DND-41 (cell line): ENCODE data around the gene ISCA1.

ENCODE experiments used
- ATAC-seq: fragments of 200-7000 bp; cut with Tn5 transposase; 3 replicates; pipeline ENCODE4 v1.9.1; 2021; ENCODE audit warnings: low read depth; ENCODE audit not compliant: insufficient read depth
- DNase-seq: peaks from one replicate; pipeline ENCODE4 v3.0.0-alpha.2; 2020
- H2AFZ ChIP-seq: 2 replicates; pipeline ENCODE4 v1.6.0; 2012; ENCODE audit warnings: low read depth, low read length
- H3K27ac ChIP-seq: 2 replicates; pipeline ENCODE4 v1.5.1; 2012; ENCODE audit warnings: low read length, inconsistent platforms
- H3K27me3 ChIP-seq: fragments of 200-600 bp; sonication (generic); 2 replicates; pipeline ENCODE4 v1.6.0; 2012; ENCODE audit warnings: low read length, mild to moderate bottlenecking, inconsistent platforms; ENCODE audit not compliant: insufficient read depth, poor library complexity
- H3K36me3 ChIP-seq: 2 replicates; pipeline ENCODE4 v1.5.1; 2012; ENCODE audit warnings: low read length, inconsistent platforms; ENCODE audit not compliant: insufficient read depth
- H3K4me1 ChIP-seq: 2 replicates; pipeline ENCODE4 v1.5.1; 2012; ENCODE audit warnings: mild to moderate bottlenecking, low read length; ENCODE audit not compliant: insufficient read depth
- H3K4me2 ChIP-seq: 2 replicates; pipeline ENCODE4 v1.6.0; 2012; ENCODE audit warnings: mild to moderate bottlenecking, moderate library complexity, low read length, inconsistent platforms; ENCODE audit not compliant: insufficient read depth
- H3K4me3 ChIP-seq, 2 experiments: fragments of 200-600 bp in 1 of 2; shearing (Covaris generic) in 1 of 2; 2 replicates each; pipeline ENCODE4 v1.5.1; 2012 to 2016; ENCODE audit warnings: inconsistent platforms in 2 of 2, low read length in 2 of 2, mild to moderate bottlenecking in 2 of 2, low read depth in 1 of 2, moderate library complexity in 1 of 2
- H3K79me2 ChIP-seq: 2 replicates; pipeline ENCODE4 v1.6.0; 2012; ENCODE audit warnings: low read length, inconsistent platforms; ENCODE audit not compliant: insufficient read depth
- H3K9ac ChIP-seq: 2 replicates; pipeline ENCODE4 v1.6.0; 2012; ENCODE audit warnings: low read depth, mild to moderate bottlenecking, inconsistent platforms, low read length, moderate library complexity
- H3K9me3 ChIP-seq: 2 replicates; pipeline ENCODE4 v1.5.1; 2012; ENCODE audit warnings: low read length, moderate library complexity, mild to moderate bottlenecking, inconsistent platforms; ENCODE audit not compliant: insufficient read depth, severe bottlenecking
- H4K20me1 ChIP-seq: 2 replicates; pipeline ENCODE4 v1.6.0; 2012; ENCODE audit warnings: low read length; ENCODE audit not compliant: insufficient read depth
- EZH2 ChIP-seq: IDR thresholded peaks from 3 replicates; pipeline ENCODE4 v1.6.1; 2012; ENCODE audit warnings: borderline replicate concordance, low read depth, mild to moderate bottlenecking, moderate library complexity, low read length, inconsistent platforms; ENCODE audit not compliant: severe bottlenecking
- TF ChIP-seq, protein P1 (sequence below): IDR thresholded peaks from 2 replicates; pipeline ENCODE4 v1.5.1; 2012; ENCODE audit warnings: borderline replicate concordance, low read length, moderate library complexity, mild to moderate bottlenecking; ENCODE audit not compliant: poor library complexity, severe bottlenecking; ENCODE audit errors: extremely low read depth

ISCA1 gene

DNA sequence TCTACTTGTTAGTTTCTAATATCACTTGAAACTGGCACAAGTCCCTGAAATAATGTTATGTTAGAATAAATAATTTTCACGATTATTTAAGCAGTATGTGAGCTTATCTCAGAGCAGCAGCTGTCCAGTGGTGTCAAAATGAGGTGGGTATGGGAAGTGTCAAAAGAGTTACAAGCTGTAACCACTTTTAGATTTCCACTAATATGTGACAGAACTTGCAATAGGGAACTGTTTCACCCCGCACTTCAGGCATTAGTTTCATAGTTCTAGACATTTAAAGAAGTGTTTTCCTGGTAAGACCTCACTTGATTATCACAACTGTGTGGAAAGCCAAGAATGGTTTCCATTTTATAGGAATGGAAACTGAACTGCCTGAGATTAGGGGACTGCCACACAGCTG lies 2.9 kb upstream of the ISCA1 start:
- Histone ChIP-seq H4K20me1 (peaks cover 5% of the 10 kb centered on the region; the same call in 1 of the 2 replicates), H3K79me2 (peaks cover 20% of the 10 kb centered on the region), H3K27ac (no peak overlapping the region), H2AFZ (no peak overlapping the region), H3K4me1 (peaks cover 19% of the 10 kb centered on the region), H3K4me2 (no peak overlapping the region), H3K9me3 (no peaks in the 10 kb centered on the region), H3K9ac (no peak overlapping the region), H3K27me3 (no peaks in the 10 kb centered on the region), H3K36me3 (peaks cover 3% of the 10 kb centered on the region; the same call in 1 of the 2 replicates), H3K4me3 (no peak overlapping the region)
- ATAC-seq (no peak), DNase-seq (no peak)
- TF ChIP-seq, protein P1, sequence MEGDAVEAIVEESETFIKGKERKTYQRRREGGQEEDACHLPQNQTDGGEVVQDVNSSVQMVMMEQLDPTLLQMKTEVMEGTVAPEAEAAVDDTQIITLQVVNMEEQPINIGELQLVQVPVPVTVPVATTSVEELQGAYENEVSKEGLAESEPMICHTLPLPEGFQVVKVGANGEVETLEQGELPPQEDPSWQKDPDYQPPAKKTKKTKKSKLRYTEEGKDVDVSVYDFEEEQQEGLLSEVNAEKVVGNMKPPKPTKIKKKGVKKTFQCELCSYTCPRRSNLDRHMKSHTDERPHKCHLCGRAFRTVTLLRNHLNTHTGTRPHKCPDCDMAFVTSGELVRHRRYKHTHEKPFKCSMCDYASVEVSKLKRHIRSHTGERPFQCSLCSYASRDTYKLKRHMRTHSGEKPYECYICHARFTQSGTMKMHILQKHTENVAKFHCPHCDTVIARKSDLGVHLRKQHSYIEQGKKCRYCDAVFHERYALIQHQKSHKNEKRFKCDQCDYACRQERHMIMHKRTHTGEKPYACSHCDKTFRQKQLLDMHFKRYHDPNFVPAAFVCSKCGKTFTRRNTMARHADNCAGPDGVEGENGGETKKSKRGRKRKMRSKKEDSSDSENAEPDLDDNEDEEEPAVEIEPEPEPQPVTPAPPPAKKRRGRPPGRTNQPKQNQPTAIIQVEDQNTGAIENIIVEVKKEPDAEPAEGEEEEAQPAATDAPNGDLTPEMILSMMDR, result no peak
- no peak for TF ChIP-seq EZH2

DNA sequence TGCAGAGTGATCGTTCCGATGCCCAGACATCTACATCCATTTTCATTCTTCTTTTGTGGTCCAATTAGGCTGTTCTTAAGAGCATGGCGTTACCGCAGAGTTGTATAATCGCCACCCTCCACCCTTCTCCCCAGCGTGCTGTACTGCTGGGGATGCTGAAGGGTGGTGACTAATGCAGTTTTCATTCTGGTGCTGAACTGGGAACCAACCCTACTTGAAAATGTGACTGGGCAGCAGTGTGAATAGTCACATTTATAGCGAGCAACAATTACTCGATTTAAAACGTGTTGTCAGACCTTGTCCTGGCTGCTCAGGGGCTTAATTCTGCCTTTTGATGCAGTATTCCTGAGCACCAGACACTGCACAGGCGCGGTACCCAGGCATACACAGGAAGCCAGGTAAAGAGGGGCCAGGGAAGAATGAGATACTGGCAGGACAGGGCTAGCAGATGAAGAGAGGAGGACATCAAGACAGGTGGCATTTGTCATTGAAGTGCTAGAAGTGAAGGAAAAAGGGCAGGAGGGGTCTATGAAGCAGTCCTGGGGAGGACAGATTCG lies 719 bp upstream of the ISCA1 start:
- no peaks in the 10 kb centered on the region for H3K27me3 ChIP-seq
- no peak for DNase-seq
- ATAC-seq, result peak; percentile 43
- no peaks in the 10 kb centered on the region for H3K9me3 ChIP-seq
- H3K4me2 ChIP-seq, result peak overlapping the region; percentile 97
- peak overlapping the region; percentile 69 to 100; a peak in 3 of 4 replicates for H3K4me3 ChIP-seq
- peak overlapping the region; percentile 80 for H2AFZ ChIP-seq
- TF ChIP-seq EZH2, result no peak
- TF ChIP-seq, protein P1, result no peak
- H4K20me1 ChIP-seq, result peaks cover 12% of the 10 kb centered on the region; the same call in 1 of the 2 replicates
- H3K79me2 ChIP-seq, result peaks cover 42% of the 10 kb centered on the region
- H3K36me3 ChIP-seq, result peaks cover 11% of the 10 kb centered on the region
- peak overlapping the region; percentile 52 for H3K27ac ChIP-seq
- peak overlapping the region; percentile 96 for H3K9ac ChIP-seq
- H3K4me1 ChIP-seq, result peaks cover 29% of the 10 kb centered on the region

DNA sequence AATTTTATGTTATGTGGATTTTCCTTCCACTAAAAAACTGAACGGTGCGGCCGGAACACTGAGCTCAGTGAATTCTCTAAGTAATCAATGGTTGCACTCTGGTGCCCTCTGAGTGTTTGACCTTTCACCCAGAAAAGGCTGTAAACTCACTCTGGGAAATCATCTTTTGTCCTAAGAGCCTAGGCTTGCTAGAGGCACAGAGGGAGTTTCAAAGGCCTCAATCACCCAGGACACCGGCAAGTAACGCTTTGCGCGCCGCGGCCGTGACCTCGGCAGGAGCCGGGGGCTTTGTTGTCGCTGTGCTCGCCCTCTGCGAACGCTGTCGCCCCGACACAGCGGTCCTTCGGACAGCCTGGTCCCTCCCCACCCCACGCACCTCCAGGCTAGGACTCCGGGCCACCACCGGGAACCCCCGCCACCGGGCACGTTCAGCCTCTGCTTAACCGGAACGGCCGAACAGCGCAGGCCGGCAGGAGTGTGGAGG lies 703 bp downstream of the ISCA1 start:
- peak; percentile 31 for ATAC-seq
- peaks cover 11% of the 10 kb centered on the region for H3K36me3 ChIP-seq

More for the DNA sequence above, 703 bp downstream of the ISCA1 start:
- no peaks in the 10 kb centered on the region for H3K27me3 ChIP-seq
- no peak for DNase-seq
- H3K4me3 ChIP-seq, result peak overlapping the region; percentile 69 to 100
- peaks cover 12% of the 10 kb centered on the region; the same call in 1 of the 2 replicates for H4K20me1 ChIP-seq
- peak overlapping the region; percentile 96 for H3K9ac ChIP-seq
- peaks cover 56% of the 10 kb centered on the region for H3K79me2 ChIP-seq
- H2AFZ ChIP-seq, result peak overlapping the region; percentile 80
- H3K4me2 ChIP-seq, result peak overlapping the region; percentile 97
- peaks cover 29% of the 10 kb centered on the region for H3K4me1 ChIP-seq
- H3K27ac ChIP-seq, result peak overlapping the region; percentile 89
- TF ChIP-seq, protein P1, result no peak
- TF ChIP-seq EZH2, result no peak
- H3K9me3 ChIP-seq, result no peaks in the 10 kb centered on the region
